WTC11 (cell line): Measurements from ENCODE around the gene VSIG10. TPM values are rescaled to one million over a fixed set of nuclear protein-coding genes. Genes with fewer than 3 reads are reported as not detected.

Source experiments
- CBFB ChIP-seq: sonication (generic); formaldehyde crosslinking; IDR thresholded peaks from 2 replicates; pipeline ENCODE4 v1.8.1; 2022; ENCODE audit warnings: mild to moderate bottlenecking, low read depth, missing genetic modification reagents
- ESRRA ChIP-seq: sonication (generic); formaldehyde crosslinking; IDR thresholded peaks from 2 replicates; pipeline ENCODE4 v1.8.1; 2022; ENCODE audit warnings: mild to moderate bottlenecking, missing genetic modification reagents, borderline replicate concordance
- GABPB1 ChIP-seq: sonication (generic); formaldehyde crosslinking; IDR thresholded peaks from 2 replicates; pipeline ENCODE4 v1.8.1; 2023; ENCODE audit warnings: mild to moderate bottlenecking, missing genetic modification reagents
- GTF2I ChIP-seq: fragments of 250-450 bp; sonication (Bioruptor Pico); conservative IDR thresholded peaks from 2 replicates; pipeline ENCODE4 v1.4.0; 2021; ENCODE audit warnings: mild to moderate bottlenecking
- HMGA2 ChIP-seq: fragments of 250-450 bp; sonication (Bioruptor Pico); IDR thresholded peaks from 2 replicates; pipeline ENCODE4 v1.4.0; 2021; ENCODE audit warnings: mild to moderate bottlenecking, moderate library complexity
- MYBL2 ChIP-seq: sonication (generic); formaldehyde crosslinking; IDR thresholded peaks from 2 replicates; pipeline ENCODE4 v1.8.1; 2023; ENCODE audit warnings: mild to moderate bottlenecking, moderate library complexity, missing genetic modification reagents
- NFYB ChIP-seq: sonication (generic); formaldehyde crosslinking; conservative IDR thresholded peaks from 2 replicates; pipeline ENCODE4 v1.8.0; 2022; ENCODE audit warnings: low read depth, missing genetic modification reagents
- NR2C2 ChIP-seq: sonication (generic); formaldehyde crosslinking; IDR thresholded peaks from 2 replicates; pipeline ENCODE4 v1.8.0; 2022; ENCODE audit warnings: mild to moderate bottlenecking, missing genetic modification reagents
- ZNF121 ChIP-seq: sonication (generic); formaldehyde crosslinking; IDR thresholded peaks from 2 replicates; pipeline ENCODE4 v1.8.0; 2023; ENCODE audit warnings: missing genetic modification reagents
- ZNF138 ChIP-seq: sonication (generic); formaldehyde crosslinking; conservative IDR thresholded peaks from 2 replicates; pipeline ENCODE4 v1.8.1; 2022; ENCODE audit warnings: mild to moderate bottlenecking, moderate library complexity, missing genetic modification reagents
- ZNF219 ChIP-seq: sonication (generic); formaldehyde crosslinking; IDR thresholded peaks from 2 replicates; pipeline ENCODE4 v1.8.0; 2023; ENCODE audit warnings: missing genetic modification reagents, mild to moderate bottlenecking, borderline replicate concordance
- ZNF232 ChIP-seq: sonication (generic); formaldehyde crosslinking; IDR thresholded peaks from 2 replicates; pipeline ENCODE4 v1.8.0; 2022; ENCODE audit warnings: mild to moderate bottlenecking, missing genetic modification reagents
- ZNF396 ChIP-seq: fragments of 250-450 bp; sonication (Bioruptor Pico); IDR thresholded peaks from 2 replicates; pipeline ENCODE4 v1.8.0; 2021; ENCODE audit warnings: mild to moderate bottlenecking, moderate library complexity, borderline replicate concordance
- total RNA-seq: library from RNA; stranded (reverse); gene quantifications from 3 replicates; pipeline ENCODE4 v1.2.3, GENCODE V29; 2021
- TF ChIP-seq, protein P1 (sequence below): sonication (generic); formaldehyde crosslinking; IDR thresholded peaks from 2 replicates; pipeline ENCODE4 v1.8.0; 2022; ENCODE audit warnings: missing genetic modification reagents
- TF ChIP-seq, protein P2 (sequence below): sonication (generic); formaldehyde crosslinking; IDR thresholded peaks from 2 replicates; pipeline ENCODE4 v1.8.1; 2023; ENCODE audit warnings: mild to moderate bottlenecking, missing genetic modification reagents, borderline replicate concordance
- TF ChIP-seq, protein P3 (sequence below): sonication (generic); formaldehyde crosslinking; IDR thresholded peaks from 2 replicates; pipeline ENCODE4 v1.8.0; 2023; ENCODE audit warnings: mild to moderate bottlenecking, missing genetic modification reagents
- TF ChIP-seq, protein P4 (sequence below): fragments of 250-450 bp; sonication (Bioruptor Pico); IDR thresholded peaks from 2 replicates; pipeline ENCODE4 v1.9.0; 2021; ENCODE audit warnings: moderate library complexity, mild to moderate bottlenecking, inconsistent platforms, borderline replicate concordance
- TF ChIP-seq, protein P5 (sequence below): sonication (generic); formaldehyde crosslinking; IDR thresholded peaks from 2 replicates; pipeline ENCODE4 v1.8.1; 2022; ENCODE audit warnings: missing genetic modification reagents, borderline replicate concordance
- TF ChIP-seq, protein P6 (sequence below): fragments of 250-450 bp; sonication (Bioruptor Pico); conservative IDR thresholded peaks from 2 replicates; pipeline ENCODE4 v1.9.0; 2021; ENCODE audit warnings: mild to moderate bottlenecking
- TF ChIP-seq, protein P7 (sequence below): fragments of 250-450 bp; sonication (Bioruptor Pico); IDR thresholded peaks from 2 replicates; pipeline ENCODE4 v1.9.0; 2021; ENCODE audit warnings: mild to moderate bottlenecking

The VSIG10 gene
- total RNA-seq, 1 experiment from 2014 or later, result 82.5 TPM

DNA sequence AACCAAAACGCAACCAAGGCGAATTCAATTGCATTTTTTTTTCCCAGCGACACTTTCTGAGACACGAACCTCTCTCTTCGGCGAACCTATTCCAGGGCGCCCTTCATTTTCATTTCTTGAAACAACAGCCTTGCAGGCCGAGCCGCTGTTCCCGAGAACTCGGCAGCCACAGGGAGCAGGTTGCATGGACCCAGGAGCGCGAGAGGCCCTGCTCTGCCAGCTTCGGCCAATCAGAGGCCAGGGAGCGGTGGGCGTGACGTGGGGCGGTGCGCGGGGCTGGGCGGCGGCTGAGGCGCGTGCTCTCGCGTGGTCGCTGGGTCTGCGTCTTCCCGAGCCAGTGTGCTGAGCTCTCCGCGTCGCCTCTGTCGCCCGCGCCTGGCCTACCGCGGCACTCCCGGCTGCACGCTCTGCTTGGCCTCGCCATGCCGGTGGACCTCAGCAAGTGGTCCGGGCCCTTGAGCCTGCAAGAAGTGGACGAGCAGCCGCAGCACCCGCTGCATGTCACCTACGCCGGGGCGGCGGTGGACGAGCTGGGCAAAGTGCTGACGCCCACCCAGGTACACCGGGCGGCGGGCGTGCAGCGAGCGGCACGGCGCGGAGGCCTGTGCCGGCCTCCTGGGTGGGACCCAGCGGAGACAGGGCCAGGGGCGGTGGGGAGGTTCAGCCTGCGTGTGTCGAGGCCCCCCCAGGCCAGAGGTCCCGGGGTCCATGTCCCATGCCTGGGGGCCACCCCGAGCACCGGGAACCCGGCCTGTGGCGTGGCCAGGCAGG lies 32.2 kb upstream of the VSIG10 start, which contains the start of gene PEBP1 (continued):
- TF ChIP-seq GABPB1 (CRISPR knock-in tag), result peak; percentile 79
- no peak for TF ChIP-seq ZNF396
- TF ChIP-seq, protein P1, sequence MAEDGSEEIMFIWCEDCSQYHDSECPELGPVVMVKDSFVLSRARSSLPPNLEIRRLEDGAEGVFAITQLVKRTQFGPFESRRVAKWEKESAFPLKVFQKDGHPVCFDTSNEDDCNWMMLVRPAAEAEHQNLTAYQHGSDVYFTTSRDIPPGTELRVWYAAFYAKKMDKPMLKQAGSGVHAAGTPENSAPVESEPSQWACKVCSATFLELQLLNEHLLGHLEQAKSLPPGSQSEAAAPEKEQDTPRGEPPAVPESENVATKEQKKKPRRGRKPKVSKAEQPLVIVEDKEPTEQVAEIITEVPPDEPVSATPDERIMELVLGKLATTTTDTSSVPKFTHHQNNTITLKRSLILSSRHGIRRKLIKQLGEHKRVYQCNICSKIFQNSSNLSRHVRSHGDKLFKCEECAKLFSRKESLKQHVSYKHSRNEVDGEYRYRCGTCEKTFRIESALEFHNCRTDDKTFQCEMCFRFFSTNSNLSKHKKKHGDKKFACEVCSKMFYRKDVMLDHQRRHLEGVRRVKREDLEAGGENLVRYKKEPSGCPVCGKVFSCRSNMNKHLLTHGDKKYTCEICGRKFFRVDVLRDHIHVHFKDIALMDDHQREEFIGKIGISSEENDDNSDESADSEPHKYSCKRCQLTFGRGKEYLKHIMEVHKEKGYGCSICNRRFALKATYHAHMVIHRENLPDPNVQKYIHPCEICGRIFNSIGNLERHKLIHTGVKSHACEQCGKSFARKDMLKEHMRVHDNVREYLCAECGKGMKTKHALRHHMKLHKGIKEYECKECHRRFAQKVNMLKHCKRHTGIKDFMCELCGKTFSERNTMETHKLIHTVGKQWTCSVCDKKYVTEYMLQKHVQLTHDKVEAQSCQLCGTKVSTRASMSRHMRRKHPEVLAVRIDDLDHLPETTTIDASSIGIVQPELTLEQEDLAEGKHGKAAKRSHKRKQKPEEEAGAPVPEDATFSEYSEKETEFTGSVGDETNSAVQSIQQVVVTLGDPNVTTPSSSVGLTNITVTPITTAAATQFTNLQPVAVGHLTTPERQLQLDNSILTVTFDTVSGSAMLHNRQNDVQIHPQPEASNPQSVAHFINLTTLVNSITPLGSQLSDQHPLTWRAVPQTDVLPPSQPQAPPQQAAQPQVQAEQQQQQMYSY, result no peak
- TF ChIP-seq, protein P2, sequence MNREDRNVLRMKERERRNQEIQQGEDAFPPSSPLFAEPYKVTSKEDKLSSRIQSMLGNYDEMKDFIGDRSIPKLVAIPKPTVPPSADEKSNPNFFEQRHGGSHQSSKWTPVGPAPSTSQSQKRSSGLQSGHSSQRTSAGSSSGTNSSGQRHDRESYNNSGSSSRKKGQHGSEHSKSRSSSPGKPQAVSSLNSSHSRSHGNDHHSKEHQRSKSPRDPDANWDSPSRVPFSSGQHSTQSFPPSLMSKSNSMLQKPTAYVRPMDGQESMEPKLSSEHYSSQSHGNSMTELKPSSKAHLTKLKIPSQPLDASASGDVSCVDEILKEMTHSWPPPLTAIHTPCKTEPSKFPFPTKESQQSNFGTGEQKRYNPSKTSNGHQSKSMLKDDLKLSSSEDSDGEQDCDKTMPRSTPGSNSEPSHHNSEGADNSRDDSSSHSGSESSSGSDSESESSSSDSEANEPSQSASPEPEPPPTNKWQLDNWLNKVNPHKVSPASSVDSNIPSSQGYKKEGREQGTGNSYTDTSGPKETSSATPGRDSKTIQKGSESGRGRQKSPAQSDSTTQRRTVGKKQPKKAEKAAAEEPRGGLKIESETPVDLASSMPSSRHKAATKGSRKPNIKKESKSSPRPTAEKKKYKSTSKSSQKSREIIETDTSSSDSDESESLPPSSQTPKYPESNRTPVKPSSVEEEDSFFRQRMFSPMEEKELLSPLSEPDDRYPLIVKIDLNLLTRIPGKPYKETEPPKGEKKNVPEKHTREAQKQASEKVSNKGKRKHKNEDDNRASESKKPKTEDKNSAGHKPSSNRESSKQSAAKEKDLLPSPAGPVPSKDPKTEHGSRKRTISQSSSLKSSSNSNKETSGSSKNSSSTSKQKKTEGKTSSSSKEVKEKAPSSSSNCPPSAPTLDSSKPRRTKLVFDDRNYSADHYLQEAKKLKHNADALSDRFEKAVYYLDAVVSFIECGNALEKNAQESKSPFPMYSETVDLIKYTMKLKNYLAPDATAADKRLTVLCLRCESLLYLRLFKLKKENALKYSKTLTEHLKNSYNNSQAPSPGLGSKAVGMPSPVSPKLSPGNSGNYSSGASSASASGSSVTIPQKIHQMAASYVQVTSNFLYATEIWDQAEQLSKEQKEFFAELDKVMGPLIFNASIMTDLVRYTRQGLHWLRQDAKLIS (CRISPR knock-in tag), result peak; percentile 87; the same call in 1 of the 2 replicates
- peak; percentile 92 for TF ChIP-seq NFYB
- TF ChIP-seq ZNF138 (CRISPR knock-in tag), result 0 out of 2 replicates have a peak, but pooled peaks have one; percentile 90
- no peak; the same call in 1 of the 2 replicates for TF ChIP-seq CBFB (CRISPR knock-in tag)
- TF ChIP-seq ZNF232 (CRISPR knock-in tag), result 0 out of 2 replicates have a peak, but pooled peaks have one; percentile 33
- peak; percentile 81; the same call in 1 of the 2 replicates for TF ChIP-seq MYBL2 (CRISPR knock-in tag)
- TF ChIP-seq GTF2I (CRISPR knock-in tag), result no peak
- TF ChIP-seq, protein P3, sequence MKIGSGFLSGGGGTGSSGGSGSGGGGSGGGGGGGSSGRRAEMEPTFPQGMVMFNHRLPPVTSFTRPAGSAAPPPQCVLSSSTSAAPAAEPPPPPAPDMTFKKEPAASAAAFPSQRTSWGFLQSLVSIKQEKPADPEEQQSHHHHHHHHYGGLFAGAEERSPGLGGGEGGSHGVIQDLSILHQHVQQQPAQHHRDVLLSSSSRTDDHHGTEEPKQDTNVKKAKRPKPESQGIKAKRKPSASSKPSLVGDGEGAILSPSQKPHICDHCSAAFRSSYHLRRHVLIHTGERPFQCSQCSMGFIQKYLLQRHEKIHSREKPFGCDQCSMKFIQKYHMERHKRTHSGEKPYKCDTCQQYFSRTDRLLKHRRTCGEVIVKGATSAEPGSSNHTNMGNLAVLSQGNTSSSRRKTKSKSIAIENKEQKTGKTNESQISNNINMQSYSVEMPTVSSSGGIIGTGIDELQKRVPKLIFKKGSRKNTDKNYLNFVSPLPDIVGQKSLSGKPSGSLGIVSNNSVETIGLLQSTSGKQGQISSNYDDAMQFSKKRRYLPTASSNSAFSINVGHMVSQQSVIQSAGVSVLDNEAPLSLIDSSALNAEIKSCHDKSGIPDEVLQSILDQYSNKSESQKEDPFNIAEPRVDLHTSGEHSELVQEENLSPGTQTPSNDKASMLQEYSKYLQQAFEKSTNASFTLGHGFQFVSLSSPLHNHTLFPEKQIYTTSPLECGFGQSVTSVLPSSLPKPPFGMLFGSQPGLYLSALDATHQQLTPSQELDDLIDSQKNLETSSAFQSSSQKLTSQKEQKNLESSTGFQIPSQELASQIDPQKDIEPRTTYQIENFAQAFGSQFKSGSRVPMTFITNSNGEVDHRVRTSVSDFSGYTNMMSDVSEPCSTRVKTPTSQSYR (CRISPR knock-in tag), result peak; percentile 68; the same call in 1 of the 2 replicates
- TF ChIP-seq, protein P4, sequence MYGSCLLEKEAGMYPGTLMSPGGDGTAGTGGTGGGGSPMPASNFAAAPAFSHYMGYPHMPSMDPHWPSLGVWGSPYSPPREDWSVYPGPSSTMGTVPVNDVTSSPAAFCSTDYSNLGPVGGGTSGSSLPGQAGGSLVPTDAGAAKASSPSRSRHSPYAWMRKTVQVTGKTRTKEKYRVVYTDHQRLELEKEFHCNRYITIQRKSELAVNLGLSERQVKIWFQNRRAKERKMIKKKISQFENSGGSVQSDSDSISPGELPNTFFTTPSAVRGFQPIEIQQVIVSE (CRISPR knock-in tag), result no peak
- peak; percentile 84; the same call in 1 of the 2 replicates for TF ChIP-seq ESRRA (CRISPR knock-in tag)
- no peak for TF ChIP-seq NR2C2
- TF ChIP-seq, protein P5, sequence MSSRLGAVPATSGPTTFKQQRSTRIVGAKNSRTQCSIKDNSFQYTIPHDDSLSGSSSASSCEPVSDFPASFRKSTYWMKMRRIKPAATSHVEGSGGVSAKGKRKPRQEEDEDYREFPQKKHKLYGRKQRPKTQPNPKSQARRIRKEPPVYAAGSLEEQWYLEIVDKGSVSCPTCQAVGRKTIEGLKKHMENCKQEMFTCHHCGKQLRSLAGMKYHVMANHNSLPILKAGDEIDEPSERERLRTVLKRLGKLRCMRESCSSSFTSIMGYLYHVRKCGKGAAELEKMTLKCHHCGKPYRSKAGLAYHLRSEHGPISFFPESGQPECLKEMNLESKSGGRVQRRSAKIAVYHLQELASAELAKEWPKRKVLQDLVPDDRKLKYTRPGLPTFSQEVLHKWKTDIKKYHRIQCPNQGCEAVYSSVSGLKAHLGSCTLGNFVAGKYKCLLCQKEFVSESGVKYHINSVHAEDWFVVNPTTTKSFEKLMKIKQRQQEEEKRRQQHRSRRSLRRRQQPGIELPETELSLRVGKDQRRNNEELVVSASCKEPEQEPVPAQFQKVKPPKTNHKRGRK (CRISPR knock-in tag), result no peak
- TF ChIP-seq, protein P6, sequence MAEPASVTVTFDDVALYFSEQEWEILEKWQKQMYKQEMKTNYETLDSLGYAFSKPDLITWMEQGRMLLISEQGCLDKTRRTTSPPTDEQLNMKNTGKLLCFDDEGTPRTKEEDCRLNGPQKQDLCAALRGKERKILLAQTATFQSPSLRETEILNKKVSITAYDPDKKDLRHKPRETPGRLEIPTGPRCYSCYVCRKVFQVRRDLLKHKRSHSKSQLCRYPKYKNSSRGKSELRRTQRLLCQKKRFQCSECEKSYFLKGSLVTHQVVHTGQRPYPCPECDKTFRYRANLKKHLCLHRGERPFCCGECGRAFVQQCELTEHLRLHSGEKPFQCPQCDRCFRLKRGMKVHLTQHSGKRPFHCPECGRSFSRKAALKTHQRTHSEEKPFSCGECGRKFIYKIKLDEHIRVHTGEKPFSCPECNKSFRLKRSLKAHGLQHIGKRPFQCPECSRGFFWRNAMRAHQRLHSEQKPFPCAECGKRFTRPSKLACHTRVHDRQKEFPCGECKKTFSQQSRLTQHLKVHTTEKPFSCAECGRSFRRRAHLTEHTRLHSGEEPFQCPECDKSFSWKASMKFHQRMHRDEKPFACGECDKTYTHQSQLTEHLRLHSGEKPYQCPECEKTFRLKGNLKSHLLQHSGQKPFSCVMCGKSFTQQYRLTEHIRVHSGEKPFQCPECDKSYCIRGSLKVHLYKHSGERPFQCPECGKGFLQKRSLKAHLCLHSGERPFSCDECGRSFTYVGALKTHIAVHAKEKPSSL, result no peak
- no peak for TF ChIP-seq HMGA2 (CRISPR knock-in tag)
- TF ChIP-seq, protein P7, sequence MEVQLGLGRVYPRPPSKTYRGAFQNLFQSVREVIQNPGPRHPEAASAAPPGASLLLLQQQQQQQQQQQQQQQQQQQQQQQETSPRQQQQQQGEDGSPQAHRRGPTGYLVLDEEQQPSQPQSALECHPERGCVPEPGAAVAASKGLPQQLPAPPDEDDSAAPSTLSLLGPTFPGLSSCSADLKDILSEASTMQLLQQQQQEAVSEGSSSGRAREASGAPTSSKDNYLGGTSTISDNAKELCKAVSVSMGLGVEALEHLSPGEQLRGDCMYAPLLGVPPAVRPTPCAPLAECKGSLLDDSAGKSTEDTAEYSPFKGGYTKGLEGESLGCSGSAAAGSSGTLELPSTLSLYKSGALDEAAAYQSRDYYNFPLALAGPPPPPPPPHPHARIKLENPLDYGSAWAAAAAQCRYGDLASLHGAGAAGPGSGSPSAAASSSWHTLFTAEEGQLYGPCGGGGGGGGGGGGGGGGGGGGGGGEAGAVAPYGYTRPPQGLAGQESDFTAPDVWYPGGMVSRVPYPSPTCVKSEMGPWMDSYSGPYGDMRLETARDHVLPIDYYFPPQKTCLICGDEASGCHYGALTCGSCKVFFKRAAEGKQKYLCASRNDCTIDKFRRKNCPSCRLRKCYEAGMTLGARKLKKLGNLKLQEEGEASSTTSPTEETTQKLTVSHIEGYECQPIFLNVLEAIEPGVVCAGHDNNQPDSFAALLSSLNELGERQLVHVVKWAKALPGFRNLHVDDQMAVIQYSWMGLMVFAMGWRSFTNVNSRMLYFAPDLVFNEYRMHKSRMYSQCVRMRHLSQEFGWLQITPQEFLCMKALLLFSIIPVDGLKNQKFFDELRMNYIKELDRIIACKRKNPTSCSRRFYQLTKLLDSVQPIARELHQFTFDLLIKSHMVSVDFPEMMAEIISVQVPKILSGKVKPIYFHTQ (CRISPR knock-in tag), result no peak
- TF ChIP-seq ZNF121 (CRISPR knock-in tag), result 0 out of 2 replicates have a peak, but pooled peaks have one; percentile 37
- TF ChIP-seq ZNF219 (CRISPR knock-in tag), result peak; percentile 76; the same call in 1 of the 2 replicates
